SU-DHL-6 (cell line): ENCODE results near the gene PRPF6.

Experiments
- EZH2phosphoT487 ChIP-seq: fragments of 200-600 bp; sonication (generic), shearing (Covaris generic); conservative IDR thresholded peaks from 2 replicates; pipeline ENCODE4 v1.6.1; 2018; ENCODE audit warnings: mild to moderate bottlenecking, antibody characterized with exemption, low read length, moderate library complexity, mixed read lengths
- TF ChIP-seq, protein P1 (sequence below): fragments of 200-600 bp; sonication (generic); IDR thresholded peaks from one replicate; pipeline ENCODE4 v1.5.1; 2017; ENCODE audit warnings: antibody characterized with exemption, mild to moderate bottlenecking, low read length, moderate library complexity; ENCODE audit not compliant: insufficient read depth, poor library complexity, severe bottlenecking

DNA sequence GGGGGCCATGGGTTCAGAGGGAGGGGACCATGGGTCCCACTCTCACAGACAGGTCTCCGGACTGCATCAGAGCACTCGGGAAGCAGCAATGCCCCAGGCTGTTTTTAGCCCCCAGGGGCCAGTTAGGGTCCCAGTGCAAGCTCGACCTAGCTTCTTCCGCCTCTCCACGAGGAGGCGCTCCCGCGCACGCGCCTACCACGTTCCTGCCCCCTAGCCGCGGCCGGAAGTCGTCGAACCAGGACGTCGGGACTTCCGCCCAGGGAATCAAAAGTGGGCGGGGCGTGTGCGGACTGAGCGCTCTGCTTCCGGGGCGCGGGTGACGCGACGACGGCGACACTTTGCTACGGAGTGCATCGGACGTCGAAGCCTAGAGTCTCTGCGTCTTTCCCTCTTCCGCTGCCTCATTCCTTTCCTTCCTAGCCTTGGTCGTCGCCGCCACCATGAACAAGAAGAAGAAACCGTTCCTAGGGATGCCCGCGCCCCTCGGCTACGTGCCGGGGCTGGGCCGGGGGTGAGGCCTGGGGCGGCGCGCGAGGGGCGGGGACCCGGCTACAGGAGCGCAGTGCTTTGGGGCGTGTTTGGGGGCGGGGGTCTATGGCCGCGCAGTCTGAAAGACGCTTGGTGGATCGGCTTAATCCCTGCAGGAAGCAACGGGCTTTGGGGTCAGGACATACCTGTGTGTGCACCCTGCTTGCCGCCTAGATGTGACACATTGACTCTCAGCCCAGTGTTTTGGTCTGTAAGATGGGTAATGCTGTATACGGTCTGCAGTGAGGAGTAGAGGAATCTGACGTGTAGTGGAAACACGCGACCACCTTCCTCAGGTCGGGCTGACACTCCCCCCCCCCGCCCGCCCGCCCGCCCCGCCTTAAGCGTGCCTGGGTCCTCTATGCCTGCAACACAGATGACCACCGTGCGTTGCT, at the start of gene PRPF6:
- TF ChIP-seq, protein P1, sequence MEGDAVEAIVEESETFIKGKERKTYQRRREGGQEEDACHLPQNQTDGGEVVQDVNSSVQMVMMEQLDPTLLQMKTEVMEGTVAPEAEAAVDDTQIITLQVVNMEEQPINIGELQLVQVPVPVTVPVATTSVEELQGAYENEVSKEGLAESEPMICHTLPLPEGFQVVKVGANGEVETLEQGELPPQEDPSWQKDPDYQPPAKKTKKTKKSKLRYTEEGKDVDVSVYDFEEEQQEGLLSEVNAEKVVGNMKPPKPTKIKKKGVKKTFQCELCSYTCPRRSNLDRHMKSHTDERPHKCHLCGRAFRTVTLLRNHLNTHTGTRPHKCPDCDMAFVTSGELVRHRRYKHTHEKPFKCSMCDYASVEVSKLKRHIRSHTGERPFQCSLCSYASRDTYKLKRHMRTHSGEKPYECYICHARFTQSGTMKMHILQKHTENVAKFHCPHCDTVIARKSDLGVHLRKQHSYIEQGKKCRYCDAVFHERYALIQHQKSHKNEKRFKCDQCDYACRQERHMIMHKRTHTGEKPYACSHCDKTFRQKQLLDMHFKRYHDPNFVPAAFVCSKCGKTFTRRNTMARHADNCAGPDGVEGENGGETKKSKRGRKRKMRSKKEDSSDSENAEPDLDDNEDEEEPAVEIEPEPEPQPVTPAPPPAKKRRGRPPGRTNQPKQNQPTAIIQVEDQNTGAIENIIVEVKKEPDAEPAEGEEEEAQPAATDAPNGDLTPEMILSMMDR = peak; percentile 83
- TF ChIP-seq EZH2phosphoT487 = no peak
